IMR-90 (cell line): ENCODE measurements around the gene MAML3. TPM values are rescaled to one million over a fixed set of nuclear protein-coding genes. Genes with fewer than 3 reads are reported as not detected.

ENCODE experiments used
- ATAC-seq: fragments of 200-7000 bp; cut with Tn5 transposase; 2 replicates; pipeline ENCODE4 v1.9.1; 2020; ENCODE audit warnings: low read depth, mild to moderate bottlenecking, moderate library complexity
- BruUV-seq: library from RNA; stranded (reverse); fragments of 400-500 nt; replicated peaks from 2 replicates; lab custom pipeline; 2021; lab: Mats Ljungman, UMichigan
- CTCF ChIA-PET: fragments of 300-600 bp; formaldehyde crosslinking; extraction: SDS; loops from one replicate; lab custom pipeline; 2021; ENCODE audit warnings: antibody characterized with exemption; lab: Yijun Ruan, JAX
- POLR2A ChIA-PET: fragments of 300-600 bp; sonication (Branson Sonifier 250); formaldehyde crosslinking; loops from one replicate; lab custom pipeline; 2022; ENCODE audit warnings: antibody characterized with exemption; ENCODE audit not compliant: unreplicated experiment; lab: Charles Lee
- DNase-seq: peaks from one replicate; pipeline ENCODE4 v3.0.0; 2013
- H2AFZ ChIP-seq: replicated peaks from 2 replicates; pipeline ENCODE3; 2013; ENCODE audit warnings: low read length, mild to moderate bottlenecking; ENCODE audit not compliant: poor library complexity
- H2AK5ac ChIP-seq: 2 replicates; pipeline ENCODE4 v1.6.1; 2013; ENCODE audit warnings: low read depth, low read length, inconsistent platforms
- H2AK9ac ChIP-seq: replicated peaks from 2 replicates; pipeline ENCODE3; 2013; ENCODE audit warnings: mild to moderate bottlenecking, low read depth, low read length, moderate library complexity; ENCODE audit not compliant: poor library complexity
- H2BK120ac ChIP-seq: 2 replicates; pipeline ENCODE4 v1.6.1; 2013; ENCODE audit warnings: low read depth, low read length, inconsistent platforms
- H2BK15ac ChIP-seq: 3 replicates; pipeline ENCODE4 v1.6.1; 2013; ENCODE audit warnings: low read depth, low read length, inconsistent platforms
- H2BK20ac ChIP-seq: 2 replicates; pipeline ENCODE4 v1.6.1; 2013; ENCODE audit warnings: low read depth, mild to moderate bottlenecking, inconsistent platforms, low read length, moderate library complexity
- H2BK5ac ChIP-seq: 2 replicates; pipeline ENCODE4 v1.6.1; 2013; ENCODE audit warnings: mild to moderate bottlenecking, low read depth, low read length, inconsistent platforms; ENCODE audit not compliant: poor library complexity, severe bottlenecking
- H3K14ac ChIP-seq: replicated peaks from 2 replicates; pipeline ENCODE4 v1.6.1; 2013; ENCODE audit warnings: low read depth, low read length, inconsistent platforms
- H3K18ac ChIP-seq: 2 replicates; pipeline ENCODE4 v1.6.1; 2013; ENCODE audit warnings: low read depth, low read length, control low read depth
- H3K23ac ChIP-seq: 2 replicates; pipeline ENCODE4 v1.6.1; 2013; ENCODE audit warnings: low read depth, low read length, inconsistent platforms
- H3K27ac ChIP-seq: 2 replicates; pipeline ENCODE4 v1.5.1; 2013; ENCODE audit warnings: mild to moderate bottlenecking, control low read depth, low read length; ENCODE audit not compliant: insufficient read depth
- H3K27me3 ChIP-seq: 2 replicates; pipeline ENCODE4 v1.6.1; 2013; ENCODE audit warnings: low read length; ENCODE audit not compliant: control insufficient read depth, insufficient read depth
- H3K36me3 ChIP-seq: 2 replicates; pipeline ENCODE4 v1.6.1; 2013; ENCODE audit warnings: low read length, mixed read lengths; ENCODE audit not compliant: control insufficient read depth, insufficient read depth
- H3K4ac ChIP-seq: 2 replicates; pipeline ENCODE4 v1.6.1; 2013; ENCODE audit warnings: low read depth, low read length, inconsistent platforms
- H3K4me1 ChIP-seq: 2 replicates; pipeline ENCODE4 v1.6.1; 2013; ENCODE audit warnings: low read length, mixed read lengths; ENCODE audit not compliant: control insufficient read depth, insufficient read depth
- H3K4me2 ChIP-seq: 2 replicates; pipeline ENCODE4 v1.6.1; 2013; ENCODE audit warnings: low read depth, mild to moderate bottlenecking, control low read depth, low read length, moderate library complexity
- H3K4me3 ChIP-seq: 2 replicates; pipeline ENCODE4 v1.5.1; 2013; ENCODE audit warnings: low read depth, mild to moderate bottlenecking, control low read depth, low read length, moderate library complexity; ENCODE audit not compliant: insufficient read depth
- H3K56ac ChIP-seq: 2 replicates; pipeline ENCODE4 v1.6.1; 2013; ENCODE audit warnings: low read length, inconsistent platforms; ENCODE audit not compliant: insufficient read depth; ENCODE audit errors: extremely low read depth
- H3K79me1 ChIP-seq, 2 experiments: 2 replicates each; pipeline ENCODE4 v1.6.1; 2013; ENCODE audit warnings: low read length in 2 of 2, inconsistent platforms in 1 of 2, low read depth in 1 of 2
- H3K9ac ChIP-seq: 2 replicates; pipeline ENCODE4 v1.6.1; 2013; ENCODE audit warnings: low read depth, low read length, control low read depth
- H3K9me1 ChIP-seq: 2 replicates; pipeline ENCODE4 v1.6.1; 2013; ENCODE audit warnings: low read length, inconsistent platforms; ENCODE audit not compliant: insufficient read depth
- H3K9me3 ChIP-seq: 2 replicates; pipeline ENCODE4 v1.6.1; 2013; ENCODE audit warnings: low read length; ENCODE audit not compliant: control insufficient read depth, insufficient read depth
- H4K20me1 ChIP-seq: 2 replicates; pipeline ENCODE4 v1.6.1; 2013; ENCODE audit warnings: low read length, inconsistent platforms; ENCODE audit not compliant: insufficient read depth
- H4K5ac ChIP-seq: 2 replicates; pipeline ENCODE4 v1.6.1; 2013; ENCODE audit warnings: mild to moderate bottlenecking, low read depth, low read length, control low read depth
- H4K8ac ChIP-seq, 2 experiments: 2 replicates each; pipeline ENCODE4 v1.6.1; 2013; ENCODE audit warnings: low read depth in 2 of 2, low read length in 2 of 2, control low read depth in 1 of 2, inconsistent platforms in 1 of 2
- H4K91ac ChIP-seq: 2 replicates; pipeline ENCODE4 v1.6.1; 2013; ENCODE audit warnings: low read depth, low read length, inconsistent platforms; ENCODE audit not compliant: insufficient read depth
- CHD1 ChIP-seq: IDR thresholded peaks from 2 replicates; pipeline ENCODE4 v1.6.1; 2012; ENCODE audit warnings: low read depth, low read length, improper control_type of control experiment
- MAFK ChIP-seq: IDR thresholded peaks from 2 replicates; pipeline ENCODE4 v1.6.1; 2012; ENCODE audit warnings: low read depth, low read length, improper control_type of control experiment
- MAZ ChIP-seq: IDR thresholded peaks from 2 replicates; pipeline ENCODE4 v1.6.1; 2012; ENCODE audit warnings: low read depth, mild to moderate bottlenecking, low read length, improper control_type of control experiment, moderate library complexity, borderline replicate concordance
- MXI1 ChIP-seq: IDR thresholded peaks from 2 replicates; pipeline ENCODE4 v1.6.1; 2012; ENCODE audit warnings: low read depth, mild to moderate bottlenecking, low read length, moderate library complexity, borderline replicate concordance
- NFE2L2 ChIP-seq: fragments of 150-350 bp; IDR thresholded peaks from 2 replicates; pipeline ENCODE4 v1.6.1; 2016; ENCODE audit warnings: low read depth, mild to moderate bottlenecking, low read length
- POLR2A ChIP-seq: IDR thresholded peaks from 2 replicates; pipeline ENCODE4 v1.6.1; 2012; ENCODE audit warnings: mild to moderate bottlenecking, low read depth, low read length
- RAD21 ChIP-seq: IDR thresholded peaks from 2 replicates; pipeline ENCODE4 v1.6.1; 2012; ENCODE audit warnings: low read length, improper control_type of control experiment
- RCOR1 ChIP-seq: IDR thresholded peaks from 2 replicates; pipeline ENCODE4 v1.6.1; 2012; ENCODE audit warnings: mild to moderate bottlenecking, low read length, improper control_type of control experiment; ENCODE audit not compliant: insufficient replicate concordance
- RFX5 ChIP-seq: IDR thresholded peaks from 2 replicates; pipeline ENCODE4 v1.8.0; 2012; ENCODE audit warnings: low read depth, mild to moderate bottlenecking, low read length, moderate library complexity
- SMC3 ChIP-seq: fragments of 150-350 bp; IDR thresholded peaks from 2 replicates; pipeline ENCODE4 v1.6.1; 2016; ENCODE audit warnings: low read depth, mild to moderate bottlenecking, antibody characterized with exemption, low read length, moderate library complexity
- WGBS, 2 experiments: methylation state at CpG; one replicate each; pipeline versions ENCODE4 v1.1.5 to v1.1.7; 2013; ENCODE audit warnings: missing lambda C conversion rate in 2 of 2; ENCODE audit not compliant: insufficient read length in 1 of 2; ENCODE audit errors: extremely low coverage in 2 of 2; 5-methylcytosine and 5-hydroxymethylcytosine counted together
- dilution Hi-C: fragments of 300-500 bp; cut with HindIII; formaldehyde crosslinking; loops from one replicate; pipeline ENCODE4 v1.14.3; 2018; ENCODE audit warnings: low sequenced_read_pairs; ENCODE audit not compliant: unreplicated experiment
- in situ Hi-C: fragments of 300-500 bp; cut with MboI; formaldehyde crosslinking; loops from 3 replicates; pipeline ENCODE4 v1.14.3; 2019; ENCODE audit warnings: low sequenced_read_pairs, inconsistent platforms, mixed read lengths
- intact Hi-C: fragments of 100-400 bp; cut with micrococcal nuclease; formaldehyde crosslinking; loops from 2 replicates; pipeline ENCODE4 v1.10.0; 2022
- polyA plus RNA-seq, 3 experiments: library from polyadenylated mRNA; depleted of rRNA; stranded (reverse); fragments of >200 nt; gene quantifications; 2 replicates each; pipeline ENCODE4 v1.2.3, GENCODE V29; 2012; ENCODE audit warnings: low replicate concordance in 1 of 3
- total RNA-seq: library from RNA; depleted of rRNA; stranded (reverse); fragments of >200 nt; gene quantifications from 2 replicates; pipeline ENCODE4 v1.2.3, GENCODE V29; 2012
- TF ChIP-seq, protein P1 (sequence below): fragments of 150-350 bp; IDR thresholded peaks from 2 replicates; pipeline ENCODE4 v1.6.1; 2016; ENCODE audit warnings: low read depth, mild to moderate bottlenecking, low read length, moderate library complexity, borderline replicate concordance

Gene MAML3
- total and polyA plus RNA-seq, 2 of the 4 experiments (the other 2 are of a cell fraction) = 0.90 to 1.7 TPM

DNA sequence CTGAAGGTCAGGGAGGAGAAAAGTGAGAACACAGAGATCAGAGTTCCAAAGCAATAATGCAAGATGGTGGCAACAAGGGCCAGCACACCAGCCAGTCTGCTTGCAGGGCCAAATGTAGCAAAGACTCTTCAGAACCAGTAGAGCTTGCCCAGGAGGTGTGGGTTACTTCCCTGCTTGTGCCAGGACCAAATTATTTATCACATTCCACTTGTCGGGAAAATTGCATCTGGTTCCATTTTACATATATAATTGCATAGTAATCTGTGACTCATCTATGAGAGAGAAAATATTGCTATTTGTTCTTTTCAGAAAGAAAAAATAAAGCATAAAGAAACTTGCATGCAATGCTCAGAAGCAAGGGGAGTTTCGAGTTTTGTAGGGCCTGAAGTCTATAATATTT lies 41.4 kb downstream of the MAML3 start:
- Histone ChIP-seq H3K23ac (no peak overlapping the region), H3K79me1 (peaks cover 12 to 15% of the 10 kb centered on the region in 2 experiments; a peak in 2 of 4 replicates), H3K4ac (no peak overlapping the region), H2BK20ac (no peak overlapping the region), H4K20me1 (no peaks in the 10 kb centered on the region), H3K14ac (no peak overlapping the region), H2AFZ (peak overlapping the region; percentile 75), H2BK120ac (0 out of 2 replicates have a peak overlapping the region, but pooled peaks have one; percentile 42), H3K36me3 (no peaks in the 10 kb centered on the region), H4K8ac (no peak overlapping the region), H3K56ac (no peak overlapping the region), H3K4me2 (no peak overlapping the region), H3K9me1 (peaks cover 8% of the 10 kb centered on the region; the same call in 1 of the 2 replicates), H2AK9ac (no peak overlapping the region), H3K27ac (no peak overlapping the region), H3K4me3 (no peak overlapping the region), H2BK5ac (no peak overlapping the region), H3K4me1 (peaks cover 10% of the 10 kb centered on the region), H3K18ac (no peak overlapping the region), H3K9me3 (no peaks in the 10 kb centered on the region), H4K5ac (no peak overlapping the region), H3K27me3 (no peaks in the 10 kb centered on the region), H4K91ac (peak overlapping the region; percentile 11; the same call in 1 of the 2 replicates), H2AK5ac (peak overlapping the region; percentile 58; the same call in 1 of the 2 replicates), H3K9ac (no peak overlapping the region), H2BK15ac (0 out of 3 replicates have a peak overlapping the region, but pooled peaks have one; percentile 76)
- in situ Hi-C loops (no loop called here), dilution Hi-C loops (no loop called here), intact Hi-C loops (no loop called here)
- WGBS, 2 experiments = no CpG with 5 or more reads among the region's 2 CpGs
- CTCF ChIA-PET = no interaction called here
- no peak for TF ChIP-seq SMC3
- no peak for TF ChIP-seq MXI1
- TF ChIP-seq CHD1 = no peak
- no peak for TF ChIP-seq RCOR1
- TF ChIP-seq RAD21 = no peak
- TF ChIP-seq, protein P1, sequence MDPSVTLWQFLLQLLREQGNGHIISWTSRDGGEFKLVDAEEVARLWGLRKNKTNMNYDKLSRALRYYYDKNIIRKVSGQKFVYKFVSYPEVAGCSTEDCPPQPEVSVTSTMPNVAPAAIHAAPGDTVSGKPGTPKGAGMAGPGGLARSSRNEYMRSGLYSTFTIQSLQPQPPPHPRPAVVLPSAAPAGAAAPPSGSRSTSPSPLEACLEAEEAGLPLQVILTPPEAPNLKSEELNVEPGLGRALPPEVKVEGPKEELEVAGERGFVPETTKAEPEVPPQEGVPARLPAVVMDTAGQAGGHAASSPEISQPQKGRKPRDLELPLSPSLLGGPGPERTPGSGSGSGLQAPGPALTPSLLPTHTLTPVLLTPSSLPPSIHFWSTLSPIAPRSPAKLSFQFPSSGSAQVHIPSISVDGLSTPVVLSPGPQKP = no peak
- TF ChIP-seq NFE2L2 = no peak
- no peak for TF ChIP-seq POLR2A
- TF ChIP-seq RFX5 = no peak
- TF ChIP-seq MAFK = no peak
- TF ChIP-seq MAZ = no peak
- DNase-seq (no peak), ATAC-seq (peak; percentile 46)
- POLR2A ChIA-PET = no interaction called here
- no TSS peak for BruUV-seq
